T-helper 9 cell (primary cell): ENCODE measurements around the gene GSTCD.
"Not testable (repeated sequence)": the region's sequence is repeated elsewhere in the genome, so short reads cannot be mapped to it uniquely, and the experiment has no call there.

Source experiments
- DNase-seq: peaks from one replicate; pipeline ENCODE4 v3.0.0-alpha.2; 2020

GSTCD gene

DNA sequence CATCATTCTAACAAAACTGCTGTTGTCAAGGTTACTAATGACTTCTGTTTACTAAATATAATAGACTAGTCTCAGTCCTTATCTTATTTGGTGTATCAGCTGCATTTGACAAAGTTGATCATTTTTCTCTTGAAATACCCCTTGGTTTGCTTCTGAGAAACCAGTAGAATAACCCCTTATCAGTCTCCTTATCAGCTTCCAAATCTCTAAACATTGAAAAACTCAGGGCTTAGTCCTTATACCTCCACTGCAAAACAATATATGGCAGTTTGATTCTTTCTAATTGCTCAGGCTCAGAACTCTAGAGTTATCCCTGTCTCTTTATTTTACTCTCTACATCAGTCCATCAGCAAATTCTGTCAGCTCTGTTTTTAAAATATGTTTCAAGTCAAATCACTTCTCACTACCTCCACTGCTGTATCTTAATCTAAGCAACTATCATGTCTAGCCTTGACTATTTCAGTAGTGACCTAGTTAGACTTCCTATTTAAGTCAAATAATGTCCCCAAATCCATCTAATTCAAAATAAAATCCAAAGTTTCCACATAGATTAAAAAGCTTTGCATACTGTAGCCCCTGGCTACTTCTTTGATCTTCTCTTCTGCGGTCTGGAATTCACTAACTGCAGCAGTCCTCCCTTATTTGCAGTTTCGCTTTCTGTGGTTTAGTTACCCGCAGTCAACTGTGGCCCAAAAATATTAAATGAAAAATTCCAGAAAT, 99.6 kb downstream of the GSTCD start:
- no peak for DNase-seq

DNA sequence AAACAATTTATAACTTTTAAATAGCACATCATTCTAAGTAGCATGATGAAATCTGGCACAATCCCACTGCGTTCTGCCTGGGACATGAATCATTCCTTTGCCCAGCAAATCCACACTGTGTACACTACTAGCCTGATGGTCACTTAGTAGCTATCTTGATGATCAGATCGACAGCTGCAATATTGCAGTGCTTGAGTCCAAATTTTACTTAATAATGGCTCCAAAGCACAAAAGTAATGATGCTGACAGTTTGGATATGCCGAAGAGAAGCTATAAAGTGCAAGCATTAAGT, 100.1 kb downstream of the GSTCD start:
- DNase-seq: no peak

- DNase-seq: no peak
These were observed 107.1 kb downstream of the GSTCD start for GRCh38 chr4:105815701-105816100.

DNA sequence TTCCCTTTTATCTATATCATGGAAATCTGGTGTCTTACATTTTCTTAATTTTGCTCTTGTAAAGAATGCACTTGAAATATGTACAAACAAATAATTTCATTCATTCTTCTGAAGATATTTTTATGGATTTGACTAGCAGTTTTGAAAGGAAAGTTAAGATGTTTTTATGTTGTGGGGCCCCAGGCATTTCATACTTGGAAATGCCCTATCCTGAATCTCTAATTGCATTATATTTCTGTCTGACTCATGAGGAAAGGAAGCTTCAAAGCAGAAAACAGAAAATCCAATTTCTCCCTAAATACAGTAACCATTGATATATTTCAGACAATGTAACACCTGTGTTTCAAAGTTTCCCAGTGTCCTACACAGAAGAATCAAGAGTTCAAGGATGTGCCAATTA, 113.5 kb downstream of the GSTCD start:
- no peak for DNase-seq

DNA sequence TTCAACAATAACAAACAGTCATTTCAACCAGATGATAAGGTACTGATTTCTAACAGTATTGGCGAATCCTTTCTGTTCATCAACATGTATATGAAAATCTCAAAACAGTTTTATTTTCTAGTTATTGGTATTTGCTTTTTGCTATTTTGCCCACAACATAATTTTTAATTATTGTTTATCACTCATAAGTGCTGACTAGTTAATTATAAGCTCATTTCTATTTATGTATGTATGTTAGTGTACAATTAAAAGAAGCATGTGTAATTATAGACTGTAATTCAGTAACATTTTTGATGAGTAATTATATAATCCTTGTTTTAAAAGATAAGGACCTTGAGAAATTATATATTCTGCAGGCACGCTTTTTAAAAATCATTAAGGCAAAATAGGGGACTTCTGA, 119.5 kb downstream of the GSTCD start:
- DNase-seq: no peak

DNA sequence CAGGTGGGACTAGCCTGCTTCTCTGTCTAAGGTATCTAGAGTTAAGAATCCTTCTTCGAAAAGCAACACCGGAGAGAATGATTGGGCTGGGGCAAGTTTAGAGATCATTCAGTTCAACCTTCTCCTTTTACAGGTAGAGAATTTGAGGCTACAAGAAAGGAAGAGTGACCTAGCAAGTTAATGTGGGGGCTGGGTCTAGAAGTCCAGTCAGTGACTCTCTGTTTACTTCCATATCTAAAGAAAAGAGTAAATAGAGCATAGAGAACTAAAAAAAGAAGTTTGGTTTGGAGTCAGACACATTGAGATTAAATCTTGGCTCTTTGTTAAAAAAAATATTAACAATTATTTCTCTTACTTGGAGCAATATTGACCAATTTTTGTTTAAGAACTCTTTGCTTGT, 122.6 kb downstream of the GSTCD start:
- no peak for DNase-seq

DNA sequence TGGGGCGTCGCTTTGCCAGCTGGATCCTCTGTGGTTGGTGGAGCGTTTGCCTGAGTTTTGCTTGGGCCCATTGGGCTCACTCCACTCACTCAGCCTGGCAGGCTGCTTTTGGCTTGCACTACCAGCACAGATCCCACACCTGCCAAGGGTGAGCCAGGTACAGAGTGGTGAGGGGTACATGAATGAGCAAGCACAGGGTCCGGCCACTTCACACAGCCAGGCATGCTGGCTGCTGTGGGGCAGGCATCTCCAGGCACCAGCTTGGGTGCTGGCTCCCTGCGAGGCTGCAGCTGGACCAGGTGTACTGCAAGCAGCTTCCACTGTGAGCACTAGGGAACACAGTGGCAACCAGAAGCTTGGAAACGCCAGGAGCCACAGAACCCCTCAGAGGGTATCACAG, 126.6 kb downstream of the GSTCD start:
- no peak for DNase-seq

- DNase-seq: no peak
These were observed 128.0 kb downstream of the GSTCD start for GRCh38 chr4:105836537-105836936.

- no peak for DNase-seq
These were observed 128.5 kb downstream of the GSTCD start for GRCh38 chr4:105837037-105837436.

DNA sequence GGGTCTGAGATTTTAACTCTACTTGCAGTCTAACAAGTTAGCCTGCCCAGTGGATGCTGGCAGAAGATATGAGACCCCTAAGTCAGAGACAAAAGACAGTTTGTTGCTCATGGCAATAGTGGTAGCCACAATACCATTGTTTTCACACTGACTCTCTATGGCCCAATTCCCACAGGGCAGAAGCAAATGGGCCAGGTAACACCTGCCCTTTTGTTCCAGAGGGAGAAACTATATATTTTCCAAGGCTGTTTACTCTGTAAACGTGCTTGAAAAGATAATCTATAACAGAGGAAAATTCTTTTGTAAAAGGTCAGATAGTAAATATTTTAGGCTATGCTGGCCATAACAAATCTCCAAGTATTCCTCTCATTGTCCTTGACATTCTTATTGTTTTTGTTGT, 129.5 kb downstream of the GSTCD start:
- DNase-seq: no peak

DNA sequence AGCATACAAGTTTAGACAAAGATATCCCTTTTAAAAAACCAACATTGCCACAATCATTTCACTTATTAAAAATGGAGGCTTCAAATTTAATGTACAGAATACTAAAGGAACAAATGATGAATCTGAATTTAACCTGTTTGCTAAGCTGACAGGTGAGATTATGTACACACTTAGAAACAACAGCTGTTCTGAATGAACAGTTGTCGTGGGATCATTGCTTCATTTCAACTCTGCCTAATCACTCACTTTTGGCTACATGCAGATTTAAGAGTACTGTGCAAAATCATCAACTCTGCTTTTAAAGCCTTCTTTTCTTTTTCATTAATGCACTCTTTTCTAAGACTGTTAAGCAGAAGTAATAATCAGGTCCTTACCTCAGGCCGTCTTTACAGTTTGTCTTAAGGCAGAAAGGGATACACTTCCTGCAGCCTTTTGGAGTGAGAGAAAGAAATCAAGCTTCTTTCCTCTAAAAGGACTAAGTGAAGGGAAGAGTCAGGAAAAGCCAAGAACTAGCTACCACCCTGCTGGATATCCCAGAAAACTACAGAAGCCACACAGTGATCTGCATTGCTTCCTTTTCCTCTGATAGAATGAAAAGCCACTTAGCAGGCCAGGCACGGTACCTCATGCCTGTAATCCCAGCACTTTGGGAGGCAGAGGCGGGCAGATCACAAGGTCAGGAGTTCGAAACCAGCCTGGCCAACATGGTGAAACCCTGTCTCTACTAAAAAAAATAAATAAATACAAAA, 132.0 kb downstream of the GSTCD start:
- DNase-seq: no peak

DNA sequence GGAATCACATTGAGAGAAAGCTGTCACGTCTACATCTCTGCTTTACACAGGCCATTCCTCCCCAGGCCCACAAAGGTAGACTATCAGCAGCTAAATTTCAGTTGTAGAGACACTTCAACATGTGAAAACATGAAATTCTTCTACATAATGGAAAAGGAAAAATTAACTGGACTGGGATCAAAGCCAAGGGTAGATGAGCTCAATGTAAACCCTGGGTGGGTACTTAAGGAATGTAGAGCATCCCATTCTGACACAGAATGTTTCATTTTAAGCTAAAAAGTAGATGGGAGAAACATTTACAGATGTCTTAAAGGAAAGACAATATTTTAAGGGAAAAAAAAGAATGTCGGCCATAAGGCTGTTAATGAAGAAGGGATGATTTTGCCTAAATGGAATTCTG, 135.4 kb downstream of the GSTCD start:
- no peak for DNase-seq

GRCh38 chr4:105845559-105845958, 137.0 kb downstream of the GSTCD start:
- no peak for DNase-seq

DNA sequence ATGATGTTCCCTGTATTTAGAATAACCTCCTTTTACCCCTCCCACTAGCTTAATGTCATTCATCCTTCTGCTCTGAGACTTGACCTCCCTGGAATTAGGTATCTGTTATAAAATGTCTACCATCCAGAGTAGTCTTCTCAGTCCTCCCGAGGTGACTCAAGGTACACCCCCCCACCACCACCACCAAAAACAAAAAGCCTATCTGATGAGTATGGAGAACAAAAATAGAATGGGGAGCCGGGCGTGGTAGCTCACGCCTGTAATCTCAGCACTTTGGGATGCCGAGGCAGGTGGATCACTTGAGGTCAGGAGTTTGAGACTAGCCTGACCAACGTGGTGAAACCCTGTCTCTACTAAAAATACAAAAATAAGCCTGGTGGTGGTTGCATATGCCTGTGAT, 139.8 kb downstream of the GSTCD start:
- not testable (repeated sequence) for DNase-seq

DNA sequence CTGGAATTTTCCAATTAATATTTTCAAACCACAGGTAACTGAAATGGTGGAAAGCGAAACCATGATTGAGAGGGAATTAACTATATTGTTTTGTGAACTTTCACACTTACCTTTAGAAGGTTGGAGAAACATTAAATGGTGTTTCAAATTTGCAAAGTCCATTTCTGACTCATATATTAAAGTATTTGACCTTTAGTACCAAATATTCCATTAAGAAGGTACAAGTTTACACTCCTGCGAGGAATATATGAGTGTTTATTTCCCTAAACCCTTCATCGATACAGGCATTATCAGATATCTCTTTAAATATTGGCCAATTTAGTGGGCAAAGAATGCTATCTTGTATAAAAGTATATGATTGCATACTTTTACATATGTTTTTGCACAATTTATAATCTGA, 142.6 kb downstream of the GSTCD start:
- no peak for DNase-seq

- not testable (repeated sequence) for DNase-seq
These were observed 143.6 kb downstream of the GSTCD start for GRCh38 chr4:105852230-105852629.

- DNase-seq: no peak
These were observed 150.0 kb downstream of the GSTCD start for GRCh38 chr4:105858466-105859040.

DNA sequence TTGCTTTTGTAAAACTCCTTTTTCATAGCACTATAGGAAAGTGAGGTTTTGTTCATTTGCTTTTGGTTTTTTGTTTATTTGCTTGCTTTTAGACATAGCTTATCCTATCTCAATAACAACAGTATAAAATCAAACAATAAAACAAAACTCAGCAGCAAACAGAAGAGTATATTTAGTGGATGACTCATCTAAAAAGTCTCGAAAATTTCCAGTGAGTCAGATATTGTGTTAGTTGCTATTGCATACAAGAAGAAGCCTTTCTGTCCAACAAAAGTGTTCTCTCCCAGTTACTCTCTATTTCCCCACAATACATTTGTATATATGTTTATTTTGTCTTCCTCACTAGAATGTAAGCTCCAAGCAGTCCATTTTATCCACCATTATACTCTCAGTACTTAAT, 150.6 kb downstream of the GSTCD start:
- no peak for DNase-seq

DNA sequence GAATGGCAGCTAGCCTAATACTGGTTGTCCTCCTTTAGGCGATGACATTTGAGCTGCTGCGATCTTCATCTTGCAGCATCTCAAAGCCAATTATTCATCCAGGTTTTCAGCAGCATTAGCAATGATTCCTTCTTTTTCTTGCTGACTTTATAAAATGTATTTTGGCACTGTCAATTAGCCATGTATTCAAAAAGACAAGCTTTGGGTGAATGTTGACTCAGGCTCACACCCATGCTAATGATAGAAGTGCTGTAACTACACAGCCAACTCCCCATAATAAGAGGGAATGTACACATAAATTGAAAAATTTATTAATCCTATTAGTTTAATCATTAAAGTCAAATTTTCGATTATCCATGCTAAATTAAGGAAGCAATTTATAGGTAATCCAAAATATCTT, 162.4 kb downstream of the GSTCD start:
- DNase-seq: no peak

DNA sequence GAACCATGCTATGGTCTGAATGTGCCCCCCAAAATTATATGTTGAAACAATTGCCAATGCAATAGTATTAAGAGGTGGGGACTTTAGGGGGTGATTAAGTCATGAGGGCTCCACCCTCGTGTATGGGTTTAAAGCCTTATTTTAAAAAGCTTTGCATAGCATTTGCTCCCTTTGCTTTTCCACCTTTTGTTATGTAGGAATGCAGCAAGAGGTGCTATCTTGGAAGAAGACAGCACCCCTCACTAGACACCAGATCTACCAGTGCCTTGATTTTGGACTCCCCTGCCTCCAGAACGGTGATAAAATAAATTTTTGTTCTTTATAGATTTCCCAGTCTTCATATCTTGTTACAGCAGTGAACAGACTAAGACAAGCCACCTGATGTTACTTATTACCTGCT, 163.4 kb downstream of the GSTCD start:
- DNase-seq: no peak

DNA sequence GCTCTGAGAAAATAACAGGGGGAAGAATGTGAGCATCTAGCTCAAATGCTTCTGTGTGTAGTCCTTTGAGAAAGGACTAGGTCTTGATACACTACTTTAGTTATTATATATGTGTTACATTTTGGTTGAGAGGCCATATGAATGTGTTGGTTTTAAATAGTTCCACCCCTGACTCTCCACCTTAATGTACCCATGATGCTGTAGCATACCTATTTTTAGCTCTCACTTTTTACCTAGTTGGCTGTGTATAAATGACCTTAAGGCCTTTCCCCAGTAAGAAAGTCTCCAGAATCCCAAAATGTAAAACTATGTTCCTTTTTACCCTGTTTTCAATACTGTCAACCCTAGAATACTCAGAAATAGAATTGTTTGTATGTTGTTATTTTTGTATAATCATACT, 166.6 kb downstream of the GSTCD start:
- DNase-seq: no peak

DNA sequence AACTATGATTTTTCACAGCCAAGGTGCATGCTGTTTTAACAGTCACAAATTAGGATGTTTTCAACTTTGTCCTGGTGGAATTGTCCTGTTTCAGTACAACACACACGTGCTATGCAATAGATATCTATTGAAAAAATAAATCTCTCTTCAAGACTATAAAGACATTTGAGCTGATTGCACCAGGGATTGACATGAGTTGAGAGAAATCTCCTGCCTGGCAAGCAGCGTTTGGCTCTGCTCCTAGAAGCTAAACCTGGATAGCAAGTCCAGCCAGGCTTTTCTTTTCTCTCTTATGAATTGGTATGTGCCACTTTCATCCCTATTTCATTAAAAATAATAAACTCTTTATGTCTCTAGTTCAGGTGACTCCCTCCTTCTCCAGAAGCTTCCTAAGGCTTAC, 170.1 kb downstream of the GSTCD start:
- DNase-seq: no peak

- no peak for DNase-seq
These were observed 178.9 kb downstream of the GSTCD start for GRCh38 chr4:105887508-105887907.
